Stimulated activated naive CD8-positive, alpha-beta T cell treated with anti-CD3 and anti-CD28 coated beads, Interleukin-15, amount 100 ng/mL, for 72 hours (primary cell): ENCODE data around the gene SH3PXD2A.

ENCODE experiments used
- ATAC-seq: fragments of 150-1000 bp; cut with Tn5 transposase; 2 replicates; pipeline ENCODE4 v1.10.0; 2021; ENCODE audit warnings: mild to moderate bottlenecking, moderate library complexity
- DNase-seq, 2 donors: peaks; one replicate each; pipeline ENCODE4 v3.0.0; 2021 to 2022
- H3K27ac Mint-ChIP-seq, 2 donors: one replicate each; pipeline ENCODE4 v1.8.0; 2022; ENCODE audit warnings: mild to moderate bottlenecking in 2 of 2, mixed read lengths in 2 of 2, moderate library complexity in 2 of 2
- H3K27me3 Mint-ChIP-seq: one replicate; pipeline ENCODE4 v1.8.0; 2022; ENCODE audit warnings: mixed read lengths
- H3K4me1 Mint-ChIP-seq: one replicate; pipeline ENCODE4 v1.8.0; 2022; ENCODE audit warnings: mild to moderate bottlenecking, mixed read lengths
- H3K4me3 Mint-ChIP-seq, 2 donors: one replicate each; pipeline ENCODE4 v1.8.0; 2022; ENCODE audit warnings: mild to moderate bottlenecking in 2 of 2, mixed read lengths in 2 of 2, moderate library complexity in 1 of 2
- H3K9me3 Mint-ChIP-seq, 2 donors: one replicate each; pipeline ENCODE4 v1.8.0; 2022; ENCODE audit warnings: mixed read lengths in 2 of 2

SH3PXD2A gene

DNA sequence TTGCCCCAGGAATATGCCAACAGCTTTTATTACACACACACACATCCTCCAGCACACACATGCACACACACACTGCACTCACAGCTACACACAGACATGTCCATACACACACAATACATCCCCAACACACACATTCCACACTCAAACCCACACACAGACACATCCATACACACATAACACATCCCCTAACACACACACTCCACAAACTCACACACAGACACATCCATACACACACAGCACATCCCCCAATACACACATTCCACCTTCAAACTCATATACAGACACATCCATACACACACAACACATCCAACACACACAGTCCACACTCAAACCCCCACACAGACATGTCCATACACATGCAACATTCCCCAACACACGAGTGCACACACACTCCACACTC is 19.1 kb downstream of the SH3PXD2A start:
- no peak overlapping the region for H3K4me3 Mint-ChIP-seq
- no peak for DNase-seq
- H3K27ac Mint-ChIP-seq, result peak overlapping the region in 1 of 2 donors; percentile 17

DNA sequence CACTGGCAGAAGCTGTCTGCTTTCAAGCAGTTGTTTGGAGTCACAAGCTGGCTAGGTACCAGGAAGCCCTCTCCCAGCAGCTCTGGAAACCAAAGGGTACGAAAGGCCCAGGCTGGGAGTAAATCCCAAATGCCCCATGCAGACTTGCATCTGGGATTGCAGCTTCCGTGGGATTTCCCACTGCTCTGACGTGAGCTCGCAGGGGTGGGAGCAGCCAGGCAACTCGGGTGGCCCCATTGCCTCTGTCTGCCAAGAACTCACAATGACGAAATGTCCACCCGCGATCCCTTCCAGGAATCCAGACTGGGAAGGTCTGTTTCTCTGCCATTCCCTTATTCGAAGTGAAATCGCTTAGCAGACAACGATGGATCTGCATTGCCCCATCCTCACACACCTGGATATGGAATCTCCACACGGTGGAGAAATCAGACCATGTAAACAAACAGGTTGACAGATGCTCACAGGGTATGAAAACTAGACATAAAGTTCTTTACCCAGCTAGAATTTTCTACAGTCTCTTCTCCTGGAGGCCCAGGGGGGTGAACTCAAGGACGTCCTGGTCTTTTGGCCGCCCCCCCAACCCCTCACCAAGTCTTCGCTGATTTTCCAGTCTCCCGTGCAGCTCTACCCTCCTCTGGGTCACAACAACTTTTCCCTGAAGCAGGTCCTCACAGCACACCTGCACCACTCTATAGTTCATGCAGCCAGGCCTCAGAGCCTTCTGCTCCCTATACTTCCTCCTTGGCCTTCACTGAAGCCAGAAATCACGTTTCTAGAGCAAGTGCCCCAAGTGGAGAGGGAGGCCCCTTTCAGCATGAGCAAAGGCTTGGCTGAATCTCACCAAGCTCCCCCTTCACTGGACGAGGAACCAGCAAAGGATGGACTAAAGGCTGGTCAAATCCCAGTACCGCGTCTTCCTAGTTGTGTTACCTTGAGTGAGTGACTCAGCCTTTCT is 20.0 kb downstream of the SH3PXD2A start:
- no peaks in the 10 kb centered on the region for H3K27me3 Mint-ChIP-seq
- H3K4me1 Mint-ChIP-seq, result no peaks in the 10 kb centered on the region
- H3K9me3 Mint-ChIP-seq, result no peaks in the 10 kb centered on the region
- ATAC-seq, result no peak
- H3K4me3 Mint-ChIP-seq, result no peak overlapping the region
- H3K27ac Mint-ChIP-seq, result peak overlapping the region in 1 of 2 donors; percentile 15
- no peak for DNase-seq

More for the DNA sequence above, 19.1 kb downstream of the SH3PXD2A start:
- Mint-ChIP-seq H3K4me1 (no peaks in the 10 kb centered on the region), H3K9me3 (no peaks in the 10 kb centered on the region), H3K27me3 (no peaks in the 10 kb centered on the region)
- ATAC-seq, result no peak

DNA sequence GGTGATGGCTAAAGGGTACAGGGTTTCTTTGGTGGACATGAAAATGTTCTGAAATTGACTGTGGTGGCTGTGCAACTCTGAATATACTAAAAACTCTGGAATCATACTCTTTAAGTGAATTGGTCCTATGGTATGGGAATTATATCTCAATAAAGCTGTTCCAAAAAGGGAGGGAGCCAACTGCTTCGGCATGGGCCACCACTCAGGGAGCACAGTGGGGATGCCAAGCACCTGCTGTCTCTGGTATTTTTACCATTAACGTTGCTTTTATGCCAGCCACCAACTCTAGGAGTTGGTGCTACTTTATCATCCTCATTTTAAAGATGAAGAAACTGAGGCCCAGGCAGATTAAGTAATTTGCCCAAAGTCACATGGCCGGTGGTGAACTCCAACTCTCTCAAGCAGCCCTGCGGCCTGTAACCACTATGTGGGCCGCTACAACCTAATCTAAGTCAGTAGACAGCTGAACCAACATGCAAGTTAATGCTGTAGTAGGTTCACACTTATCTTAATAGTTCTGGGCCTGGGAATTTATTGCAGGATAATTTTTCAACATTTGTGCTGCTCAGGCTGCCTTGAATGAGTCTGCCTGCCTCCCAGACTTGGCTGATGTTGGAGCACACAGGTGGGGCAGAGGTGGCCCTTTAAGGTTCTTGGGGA is 20.8 kb downstream of the SH3PXD2A start:
- H3K27ac Mint-ChIP-seq, result no peak overlapping the region
- DNase-seq (no peak), ATAC-seq (no peak)
- H3K4me1 Mint-ChIP-seq, result no peaks in the 10 kb centered on the region
- H3K9me3 Mint-ChIP-seq, result no peaks in the 10 kb centered on the region
- H3K27me3 Mint-ChIP-seq, result no peaks in the 10 kb centered on the region
- no peak overlapping the region for H3K4me3 Mint-ChIP-seq

DNA sequence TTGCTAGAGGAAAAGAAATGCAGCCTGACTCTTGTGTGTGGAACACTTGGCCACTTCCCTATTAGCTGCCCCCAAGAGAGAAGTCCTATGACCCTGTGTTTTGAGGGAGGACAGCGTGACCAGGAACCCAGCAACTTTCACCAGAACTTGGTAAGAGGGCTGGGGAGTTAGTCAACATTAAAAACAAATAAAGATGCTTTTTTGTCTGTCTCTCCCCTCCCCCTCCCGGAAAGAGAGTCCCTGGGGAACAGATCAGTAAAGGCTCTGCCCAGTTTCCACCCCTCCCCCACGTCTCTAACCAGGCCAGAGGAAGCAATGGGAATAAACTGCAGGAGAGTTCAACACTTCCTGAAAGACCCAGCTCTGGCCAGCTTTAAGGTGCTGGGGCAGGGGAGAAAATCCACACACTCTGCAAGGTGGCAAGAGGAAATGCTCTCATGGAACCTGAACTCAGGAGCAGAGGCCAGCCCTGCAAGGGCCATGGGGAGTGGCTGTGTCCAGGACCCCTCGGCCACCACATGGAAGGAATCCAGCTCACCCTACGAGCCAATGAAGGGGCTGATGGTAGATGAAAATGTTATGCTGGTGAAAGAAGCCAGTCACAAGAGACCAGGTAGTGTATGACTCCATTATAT is 21.5 kb downstream of the SH3PXD2A start:
- Mint-ChIP-seq H3K9me3 (no peaks in the 10 kb centered on the region), H3K4me1 (no peaks in the 10 kb centered on the region), H3K4me3 (no peak overlapping the region), H3K27ac (no peak overlapping the region), H3K27me3 (no peaks in the 10 kb centered on the region)
- DNase-seq (no peak), ATAC-seq (no peak)

DNA sequence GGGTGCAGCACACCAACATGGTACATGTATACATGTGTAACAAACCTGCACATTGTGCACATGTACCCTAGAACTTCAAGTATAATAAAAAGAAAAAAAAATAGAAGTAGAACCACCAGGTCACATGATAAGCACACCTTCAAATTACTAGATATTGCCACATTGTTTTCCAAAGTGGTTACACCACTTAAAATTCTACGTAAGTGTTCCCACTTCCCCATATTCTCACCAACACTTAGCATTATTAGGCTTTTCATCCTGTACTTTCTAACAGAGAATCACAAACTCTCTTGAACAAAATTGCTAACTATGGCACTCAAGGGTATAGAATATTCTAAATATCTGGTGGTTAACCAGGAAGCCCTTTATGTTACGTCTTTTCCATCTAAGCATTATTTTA is 22.6 kb downstream of the SH3PXD2A start:
- Mint-ChIP-seq H3K4me1 (no peaks in the 10 kb centered on the region), H3K27ac (no peak overlapping the region), H3K9me3 (no peaks in the 10 kb centered on the region), H3K27me3 (no peaks in the 10 kb centered on the region), H3K4me3 (no peak overlapping the region)
- DNase-seq (no peak), ATAC-seq (no peak)

DNA sequence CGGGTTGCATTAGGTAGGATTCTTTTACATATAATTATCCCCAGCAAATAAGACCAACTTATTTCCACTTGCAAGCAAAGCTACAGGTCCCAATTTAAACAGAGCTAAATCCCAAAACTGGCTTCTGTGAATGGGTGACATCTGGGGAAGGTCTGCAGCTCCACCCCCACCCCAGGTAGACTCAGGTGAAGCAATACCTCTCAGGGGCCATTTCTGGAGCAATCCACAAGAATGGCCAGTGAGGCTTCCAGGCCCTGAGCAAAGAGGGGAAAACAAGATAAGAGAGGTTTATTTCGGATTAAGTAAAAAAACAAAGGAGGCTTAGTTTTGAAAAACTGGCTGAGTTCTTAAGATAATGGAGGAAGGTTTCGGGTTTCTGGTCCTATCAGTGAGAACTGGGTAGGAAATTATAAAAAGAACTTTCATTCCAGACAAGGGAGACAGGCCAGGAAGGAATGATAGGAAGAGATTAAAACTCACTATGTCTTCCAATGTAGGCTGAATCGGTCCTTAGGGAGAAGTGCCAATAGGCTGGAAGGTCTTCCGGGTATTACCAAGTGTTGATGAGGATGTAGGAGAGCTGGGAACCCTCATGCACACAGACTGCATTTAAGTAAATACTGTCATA is 25.4 kb downstream of the SH3PXD2A start:
- no peak overlapping the region for H3K27ac Mint-ChIP-seq
- H3K9me3 Mint-ChIP-seq, result no peaks in the 10 kb centered on the region
- no peak overlapping the region for H3K4me3 Mint-ChIP-seq
- ATAC-seq (no peak), DNase-seq (no peak)
- H3K27me3 Mint-ChIP-seq, result no peaks in the 10 kb centered on the region
- no peaks in the 10 kb centered on the region for H3K4me1 Mint-ChIP-seq

DNA sequence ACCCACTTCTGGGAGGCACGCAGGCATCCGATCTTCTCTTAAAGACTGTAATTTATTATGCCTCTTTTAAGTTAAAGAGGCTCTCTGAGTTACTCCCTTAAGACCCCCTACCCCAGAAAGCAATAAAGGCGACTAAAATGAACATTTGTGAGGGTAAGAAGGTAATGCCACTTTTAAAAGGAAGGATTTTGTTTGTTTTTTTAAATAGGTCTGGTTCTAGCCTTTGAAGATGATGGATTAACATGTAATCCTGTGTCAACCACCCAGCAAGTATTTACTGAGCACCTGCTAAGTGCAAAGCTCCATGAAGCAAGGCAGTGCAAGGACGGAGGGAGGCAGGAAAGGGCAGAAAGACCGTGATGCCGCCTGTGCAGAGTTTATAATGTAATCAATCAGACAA is 26.1 kb downstream of the SH3PXD2A start:
- Mint-ChIP-seq H3K4me1 (no peaks in the 10 kb centered on the region), H3K9me3 (no peaks in the 10 kb centered on the region), H3K4me3 (no peak overlapping the region), H3K27ac (no peak overlapping the region), H3K27me3 (no peaks in the 10 kb centered on the region)
- ATAC-seq, result no peak
- no peak for DNase-seq

DNA sequence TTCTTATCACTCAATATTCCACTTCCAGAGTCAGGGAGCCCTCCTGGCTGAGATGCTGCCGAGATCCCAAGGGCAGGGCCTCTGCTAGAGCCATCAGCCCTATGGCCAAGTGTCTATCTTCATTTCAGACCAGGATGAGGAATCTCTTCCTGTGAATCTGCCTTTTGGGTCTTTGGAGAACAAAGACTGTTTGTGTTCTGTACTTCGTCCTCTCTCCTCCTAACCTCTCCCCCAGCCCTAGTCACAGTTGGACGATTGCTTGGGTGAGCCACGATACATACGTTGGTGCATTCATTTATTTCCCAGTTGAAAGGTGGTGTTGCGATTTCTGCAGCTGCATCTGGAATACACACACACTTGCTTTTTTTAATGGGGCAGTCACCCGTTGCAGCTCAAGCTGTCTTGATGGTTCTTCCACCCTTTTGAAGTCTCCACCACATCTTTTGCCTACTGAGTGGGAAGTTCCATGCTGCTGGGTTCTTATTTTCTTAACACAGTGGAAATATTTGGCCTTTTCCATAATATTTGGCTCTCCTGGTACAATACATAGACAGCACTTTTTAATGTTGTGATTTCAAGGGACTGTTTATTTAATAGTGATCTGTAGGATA is 26.7 kb downstream of the SH3PXD2A start:
- Mint-ChIP-seq H3K27ac (no peak overlapping the region), H3K4me3 (no peak overlapping the region), H3K27me3 (no peaks in the 10 kb centered on the region), H3K9me3 (no peaks in the 10 kb centered on the region), H3K4me1 (no peaks in the 10 kb centered on the region)
- no peak for DNase-seq
- ATAC-seq, result no peak

DNA sequence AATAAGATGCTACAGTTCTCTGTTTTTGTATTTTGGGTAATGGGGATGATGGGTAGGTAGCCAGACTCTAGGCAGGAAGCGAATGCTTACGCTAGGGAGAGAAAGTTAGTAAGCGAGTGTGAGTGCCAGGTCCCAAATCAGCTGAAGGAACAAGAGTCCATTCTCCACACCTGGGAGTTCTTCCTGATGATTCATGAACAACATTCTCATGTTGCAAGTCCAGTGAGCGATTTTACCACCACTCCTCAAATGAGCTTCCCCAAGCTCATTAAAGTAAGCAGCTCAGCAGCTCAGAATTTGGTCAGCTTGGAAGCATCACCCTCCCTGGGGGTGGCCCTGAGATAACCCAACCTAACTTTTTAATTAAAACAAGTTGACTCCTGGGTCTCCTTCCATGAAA is 27.3 kb downstream of the SH3PXD2A start:
- Mint-ChIP-seq H3K4me1 (no peaks in the 10 kb centered on the region), H3K27ac (no peak overlapping the region), H3K4me3 (no peak overlapping the region), H3K27me3 (no peaks in the 10 kb centered on the region), H3K9me3 (no peaks in the 10 kb centered on the region)
- no peak for ATAC-seq
- no peak for DNase-seq

DNA sequence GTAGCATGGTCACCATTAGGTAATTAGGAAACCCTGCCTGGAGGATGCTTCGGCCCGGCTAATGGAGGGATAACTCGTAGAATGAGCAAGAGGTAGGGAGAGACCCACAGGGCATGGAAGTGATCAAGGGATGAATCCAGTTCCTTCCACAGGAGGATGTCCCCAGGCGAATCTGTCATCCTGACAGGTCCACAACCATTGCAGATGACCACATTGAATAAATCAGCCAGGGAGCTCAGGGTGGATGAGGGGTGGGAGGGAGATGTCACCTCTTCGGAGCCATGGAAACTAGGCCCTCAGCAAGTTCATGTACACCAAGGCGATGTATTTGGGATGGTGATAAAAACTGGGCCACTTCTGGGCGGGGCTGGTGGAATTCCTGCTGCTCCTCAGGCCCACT is 28.5 kb downstream of the SH3PXD2A start:
- Mint-ChIP-seq H3K27me3 (peaks cover 8% of the 10 kb centered on the region), H3K4me3 (no peak overlapping the region)
- no peak for ATAC-seq

DNA sequence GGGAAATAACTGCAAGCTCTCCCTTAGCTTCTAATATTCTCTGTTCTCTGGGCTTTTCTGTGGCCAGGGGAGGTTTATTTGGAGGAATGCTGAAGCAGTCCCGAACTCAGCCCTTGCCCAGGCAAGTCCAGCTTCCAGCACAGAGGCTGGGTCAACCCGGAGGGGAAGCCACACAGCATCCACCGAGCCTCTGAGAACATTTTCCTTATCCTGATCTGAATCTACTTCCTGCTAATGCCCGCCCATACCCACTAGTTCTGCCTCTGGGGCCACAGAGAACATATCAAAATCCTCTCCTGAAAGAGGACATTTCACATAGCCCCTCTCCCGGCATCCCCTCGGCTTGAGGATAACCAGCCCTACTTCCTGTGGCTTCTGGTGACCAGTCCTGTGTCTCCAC is 31.1 kb downstream of the SH3PXD2A start:
- H3K4me1 Mint-ChIP-seq, result no peaks in the 10 kb centered on the region
- H3K9me3 Mint-ChIP-seq, result no peaks in the 10 kb centered on the region
- ATAC-seq (no peak), DNase-seq (no peak)
- H3K27me3 Mint-ChIP-seq, result peaks cover 28% of the 10 kb centered on the region
- no peak overlapping the region for H3K27ac Mint-ChIP-seq
- H3K4me3 Mint-ChIP-seq, result no peak overlapping the region

More for the DNA sequence above, 28.5 kb downstream of the SH3PXD2A start:
- Mint-ChIP-seq H3K4me1 (no peaks in the 10 kb centered on the region), H3K27ac (no peak overlapping the region), H3K9me3 (no peaks in the 10 kb centered on the region)
- no peak for DNase-seq

DNA sequence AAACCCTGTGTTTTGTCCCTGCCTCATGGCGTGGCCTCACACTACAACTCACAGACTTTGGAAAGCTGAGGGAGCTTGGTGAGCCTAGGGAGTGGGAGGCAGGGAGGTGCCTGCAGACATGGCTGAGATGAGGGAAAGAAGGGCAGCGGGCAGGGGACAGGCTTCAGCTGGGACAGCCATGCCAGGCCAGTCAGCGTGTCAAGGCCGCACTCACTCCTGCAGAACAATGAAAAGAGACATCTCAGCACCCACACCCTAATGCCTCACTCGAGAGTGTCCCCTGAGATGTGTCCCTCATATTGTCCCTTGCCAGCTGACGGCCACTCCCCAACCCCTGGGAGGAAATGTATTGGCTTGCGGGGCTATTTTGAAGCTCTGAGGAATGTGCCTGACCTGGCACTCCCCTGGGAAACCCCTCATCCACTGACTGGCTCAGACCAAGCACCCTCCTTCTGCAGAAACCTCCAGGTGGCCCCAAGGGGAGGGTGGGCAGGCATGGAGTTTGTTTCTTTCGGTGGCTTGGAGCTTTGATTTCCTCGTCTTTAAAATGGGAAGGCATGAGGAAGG is 31.6 kb downstream of the SH3PXD2A start:
- ATAC-seq (no peak), DNase-seq (no peak)
- Mint-ChIP-seq H3K4me1 (no peaks in the 10 kb centered on the region), H3K4me3 (no peak overlapping the region), H3K9me3 (no peaks in the 10 kb centered on the region), H3K27me3 (peaks cover 33% of the 10 kb centered on the region), H3K27ac (no peak overlapping the region)

DNA sequence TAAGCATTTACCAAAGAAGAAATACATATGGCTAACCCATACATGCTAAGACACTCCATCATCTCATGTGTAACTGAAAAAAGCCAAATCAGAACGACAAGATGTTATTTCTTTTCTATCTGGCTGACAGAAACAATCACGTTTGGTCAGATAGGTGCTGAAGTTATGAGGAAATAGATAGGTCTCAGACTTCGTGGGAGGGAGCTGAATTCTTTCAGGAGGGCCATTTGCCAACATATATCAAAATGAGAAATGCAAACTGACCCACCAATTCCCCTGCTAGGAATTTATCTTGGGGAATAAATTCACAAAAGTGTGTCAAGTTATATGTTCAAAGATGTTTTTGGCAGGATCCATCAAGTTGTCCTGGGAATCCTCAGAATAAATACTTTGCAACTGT is 32.6 kb downstream of the SH3PXD2A start:
- H3K9me3 Mint-ChIP-seq, result no peaks in the 10 kb centered on the region
- H3K27ac Mint-ChIP-seq, result no peak overlapping the region
- H3K27me3 Mint-ChIP-seq, result peaks cover 37% of the 10 kb centered on the region
- H3K4me3 Mint-ChIP-seq, result no peak overlapping the region
- no peak for DNase-seq
- no peak for ATAC-seq
- no peaks in the 10 kb centered on the region for H3K4me1 Mint-ChIP-seq

DNA sequence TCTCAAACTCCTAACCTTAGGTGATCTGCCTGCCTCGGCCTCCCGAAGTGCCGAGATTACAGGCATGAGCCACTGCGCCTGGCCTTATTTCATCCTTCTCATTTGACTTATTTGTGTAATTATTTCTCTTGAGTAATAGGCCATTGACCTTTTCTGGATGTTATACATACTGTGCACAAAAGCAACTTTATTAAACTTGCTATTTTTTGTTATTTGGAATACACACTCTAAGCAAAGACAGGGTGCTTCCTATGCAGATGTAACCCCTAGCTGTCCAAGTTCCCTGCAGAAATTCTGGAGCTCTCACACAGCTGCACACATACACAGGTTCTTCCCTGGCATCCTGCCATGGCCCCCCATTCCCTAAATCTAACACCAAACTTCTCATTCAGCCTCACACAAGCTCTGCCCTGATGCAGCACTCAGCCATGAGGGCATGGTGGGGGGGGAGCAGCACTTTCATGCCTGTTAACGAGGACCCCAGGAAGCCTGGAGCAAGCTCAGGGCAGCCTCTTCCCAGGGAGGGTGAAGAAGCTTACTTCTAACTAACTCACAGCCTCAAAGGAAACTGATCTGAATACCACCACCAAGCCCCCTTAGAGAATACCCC is 33.2 kb downstream of the SH3PXD2A start:
- ATAC-seq (no peak), DNase-seq (no peak)
- Mint-ChIP-seq H3K27ac (no peak overlapping the region), H3K9me3 (no peaks in the 10 kb centered on the region), H3K4me3 (no peak overlapping the region), H3K27me3 (peaks cover 37% of the 10 kb centered on the region), H3K4me1 (no peaks in the 10 kb centered on the region)
